H1 (cell line): Measurements from ENCODE around the gene RBM47. TPM values are rescaled to one million over a fixed set of nuclear protein-coding genes. Genes with fewer than 3 reads are reported as not detected.

Experiments
- CTCF ChIA-PET: fragments of 300-600 bp; sonication (Branson Sonifier 250); formaldehyde crosslinking; loops from one replicate; lab custom pipeline; 2021; ENCODE audit not compliant: partially characterized antibody; lab: Charles Lee
- POLR2A ChIA-PET: fragments of 300-600 bp; sonication (Branson Sonifier 250); formaldehyde crosslinking; loops from one replicate; lab custom pipeline; 2021; ENCODE audit warnings: inconsistent platforms; ENCODE audit not compliant: partially characterized antibody; lab: Charles Lee
- DNase-seq, 2 experiments: peaks; one replicate each; pipeline versions ENCODE4 v3.0.0 to v3.0.0-alpha.2; 2010 to 2022; ENCODE audit warnings: low spot score in 2 of 2, low read depth in 1 of 2, mixed read lengths in 1 of 2
- FAIRE-seq: peaks from 2 replicates; lab custom pipeline; 2011; peaks lifted over from hg19 to GRCh38; lab: Jason Lieb, UNC
- H2AFZ ChIP-seq: 2 replicates; pipeline ENCODE4 v1.8.1; 2012; ENCODE audit warnings: low read length, inconsistent platforms
- H2AK5ac ChIP-seq: 2 replicates; pipeline ENCODE4 v1.6.1; 2013; ENCODE audit warnings: low read depth, low read length
- H2BK120ac ChIP-seq: replicated peaks from 2 replicates; pipeline ENCODE3; 2013; ENCODE audit warnings: low read depth, low read length, inconsistent platforms
- H2BK12ac ChIP-seq: 2 replicates; pipeline ENCODE4 v1.6.1; 2013; ENCODE audit warnings: low read depth, low read length
- H2BK15ac ChIP-seq: 2 replicates; pipeline ENCODE4 v1.6.1; 2013; ENCODE audit warnings: low read length
- H2BK20ac ChIP-seq: 2 replicates; pipeline ENCODE4 v1.6.1; 2013; ENCODE audit warnings: low read length
- H2BK5ac ChIP-seq: 2 replicates; pipeline ENCODE4 v1.6.1; 2013; ENCODE audit warnings: low read depth, low read length
- H3K14ac ChIP-seq: 2 replicates; pipeline ENCODE4 v1.6.1; 2013; ENCODE audit warnings: inconsistent platforms; ENCODE audit not compliant: insufficient read length
- H3K18ac ChIP-seq: 2 replicates; pipeline ENCODE4 v1.6.1; 2013; ENCODE audit warnings: low read length; ENCODE audit errors: extremely low read depth
- H3K23ac ChIP-seq: 2 replicates; pipeline ENCODE4 v1.6.1; 2013; ENCODE audit warnings: inconsistent platforms; ENCODE audit not compliant: insufficient read length
- H3K23me2 ChIP-seq: 2 replicates; pipeline ENCODE4 v1.6.1; 2013; ENCODE audit warnings: low read depth, low read length
- H3K27ac ChIP-seq: 2 replicates; pipeline ENCODE4 v1.6.1; 2011; ENCODE audit warnings: low read depth, low read length, inconsistent platforms
- H3K27me3 ChIP-seq, 4 experiments: replicated peaks in 1 of 4; 1 replicate in 1 of 4; 2 replicates in 3 of 4; pipeline versions ENCODE4 v1.6.1 to v1.8.1; 2011 to 2013; ENCODE audit warnings: low read length in 3 of 4, mild to moderate bottlenecking in 3 of 4, inconsistent platforms in 2 of 4, mixed read lengths in 2 of 4, moderate library complexity in 1 of 4; ENCODE audit not compliant: control insufficient read depth in 3 of 4, insufficient read depth in 3 of 4; ENCODE audit errors: extremely low read depth in 1 of 4
- H3K36me3 ChIP-seq, 4 experiments: 2 replicates each; pipeline versions ENCODE4 v1.6.1 to v1.8.1; 2011 to 2013; ENCODE audit warnings: mild to moderate bottlenecking in 4 of 4, low read length in 3 of 4, moderate library complexity in 2 of 4, control low read depth in 1 of 4, inconsistent platforms in 1 of 4; ENCODE audit not compliant: insufficient read depth in 4 of 4, control insufficient read depth in 2 of 4
- H3K4ac ChIP-seq: replicated peaks from 2 replicates; pipeline ENCODE3; 2013; ENCODE audit warnings: low read length, low read depth, mixed read lengths, inconsistent platforms; ENCODE audit not compliant: insufficient read length
- H3K4me1 ChIP-seq, 4 experiments: replicated peaks in 1 of 4; 1 replicate in 1 of 4; 2 replicates in 3 of 4; pipeline versions ENCODE4 v1.6.1 to v1.8.1; 2011 to 2013; ENCODE audit warnings: low read length in 3 of 4, inconsistent platforms in 2 of 4, mixed read lengths in 1 of 4; ENCODE audit not compliant: insufficient read depth in 4 of 4, control insufficient read depth in 3 of 4
- H3K4me2 ChIP-seq, 2 experiments: 2 replicates each; pipeline versions ENCODE4 v1.6.1 to v1.8.1; 2011 to 2013; ENCODE audit warnings: low read depth in 2 of 2, low read length in 2 of 2, control low read depth in 1 of 2, inconsistent platforms in 1 of 2, mild to moderate bottlenecking in 1 of 2; ENCODE audit not compliant: insufficient read depth in 1 of 2
- H3K4me3 ChIP-seq, 4 experiments: fragments of 200-600, 300-600 bp in 1 of 4; sonication (generic), shearing (Covaris generic), sonication (Bioruptor Twin) in 1 of 4; 2 replicates each; pipeline versions ENCODE4 v1.5.1 to v1.8.1; 2011 to 2016; ENCODE audit warnings: low read length in 4 of 4, low read depth in 3 of 4, control low read depth in 2 of 4, inconsistent platforms in 2 of 4, mild to moderate bottlenecking in 2 of 4, mixed read lengths in 1 of 4, moderate library complexity in 1 of 4; ENCODE audit not compliant: insufficient read depth in 2 of 4; ENCODE audit errors: extremely low read depth in 1 of 4
- H3K56ac ChIP-seq: replicated peaks from 2 replicates; pipeline ENCODE3; 2013; ENCODE audit warnings: low read depth, mild to moderate bottlenecking, mixed read lengths, low read length, inconsistent platforms; ENCODE audit not compliant: insufficient read length
- H3K79me1 ChIP-seq: 2 replicates; pipeline ENCODE4 v1.6.1; 2013; ENCODE audit warnings: low read depth, low read length, control low read depth
- H3K79me2 ChIP-seq, 2 experiments: 2 replicates each; pipeline versions ENCODE4 v1.6.1 to v1.8.1; 2012 to 2013; ENCODE audit warnings: low read length in 2 of 2, mild to moderate bottlenecking in 2 of 2, inconsistent platforms in 1 of 2; ENCODE audit not compliant: insufficient read depth in 2 of 2, control insufficient read depth in 1 of 2
- H3K9ac ChIP-seq, 4 experiments: replicated peaks in 1 of 4; 1 replicate in 1 of 4; 2 replicates in 3 of 4; pipeline versions ENCODE4 v1.6.1 to v1.8.1; 2011 to 2013; ENCODE audit warnings: low read depth in 3 of 4, low read length in 3 of 4, control low read depth in 2 of 4, mild to moderate bottlenecking in 2 of 4, moderate library complexity in 2 of 4, inconsistent platforms in 1 of 4; ENCODE audit errors: extremely low read depth in 1 of 4
- H3K9me3 ChIP-seq, 2 experiments: 2 replicates each; pipeline versions ENCODE4 v1.6.1 to v1.8.1; 2012 to 2013; ENCODE audit warnings: mild to moderate bottlenecking in 2 of 2, moderate library complexity in 2 of 2, control low read depth in 1 of 2, inconsistent platforms in 1 of 2, low read depth in 1 of 2, low read length in 1 of 2, mixed read lengths in 1 of 2; ENCODE audit not compliant: insufficient read depth in 2 of 2
- H4K20me1 ChIP-seq, 2 experiments: replicated peaks in 1 of 2; 2 replicates each; pipeline versions ENCODE3 to v1.8.1; 2011 to 2013; ENCODE audit warnings: inconsistent platforms in 2 of 2, low read length in 2 of 2, mild to moderate bottlenecking in 1 of 2; ENCODE audit not compliant: insufficient read depth in 2 of 2, control insufficient read depth in 1 of 2
- H4K5ac ChIP-seq: 2 replicates; pipeline ENCODE4 v1.6.1; 2013; ENCODE audit warnings: low read length, low read depth, mixed read lengths, inconsistent platforms; ENCODE audit not compliant: insufficient read length
- H4K8ac ChIP-seq: 2 replicates; pipeline ENCODE4 v1.8.0; 2013; ENCODE audit warnings: mild to moderate bottlenecking, moderate library complexity, low read length, inconsistent platforms; ENCODE audit not compliant: insufficient read depth; ENCODE audit errors: extremely low read depth
- H4K91ac ChIP-seq: replicated peaks from 2 replicates; pipeline ENCODE3; 2013; ENCODE audit warnings: low read length, mixed read lengths, inconsistent platforms; ENCODE audit not compliant: insufficient read length
- BRCA1 ChIP-seq: IDR thresholded peaks from 2 replicates; pipeline ENCODE4 v1.6.1; 2012; ENCODE audit warnings: low read depth, low read length, improper control_type of control experiment
- CHD2 ChIP-seq: IDR thresholded peaks from 2 replicates; pipeline ENCODE4 v1.6.1; 2012; ENCODE audit warnings: low read length, improper control_type of control experiment
- CREB1 ChIP-seq: IDR thresholded peaks from 2 replicates; pipeline ENCODE4 v1.6.1; 2012; ENCODE audit warnings: inconsistent platforms
- HDAC2 ChIP-seq, 2 experiments: fragments of 300-600 bp in 1 of 2; sonication (generic) in 1 of 2; IDR thresholded peaks; 2 replicates each; pipeline ENCODE4 v1.6.1; 2011 to 2012; ENCODE audit warnings: low read depth in 2 of 2, low read length in 2 of 2, mild to moderate bottlenecking in 2 of 2, moderate library complexity in 2 of 2, borderline replicate concordance in 1 of 2, inconsistent platforms in 1 of 2
- KDM5A ChIP-seq: fragments of 200-600 bp; IDR thresholded peaks from 2 replicates; pipeline ENCODE4 v1.7.1; 2012; ENCODE audit warnings: mild to moderate bottlenecking, low read length, inconsistent platforms, mixed read lengths
- POLR2AphosphoS5 ChIP-seq: IDR thresholded peaks from 2 replicates; pipeline ENCODE4 v1.6.1; 2011; ENCODE audit warnings: low read depth, low read length
- RAD21 ChIP-seq, 2 experiments: IDR thresholded peaks in 1 of 2; conservative IDR thresholded peaks in 1 of 2; 2 replicates each; pipeline ENCODE4 v1.6.1; 2011; ENCODE audit warnings: low read depth in 2 of 2, low read length in 2 of 2, improper control_type of control experiment in 1 of 2, inconsistent platforms in 1 of 2, mild to moderate bottlenecking in 1 of 2, moderate library complexity in 1 of 2
- RBBP5 ChIP-seq: IDR thresholded peaks from 2 replicates; pipeline ENCODE4 v1.7.1; 2012; ENCODE audit warnings: low read depth, mild to moderate bottlenecking, inconsistent platforms, low read length, moderate library complexity, borderline replicate concordance
- RXRA ChIP-seq: IDR thresholded peaks from 2 replicates; pipeline ENCODE4 v1.6.1; 2011; ENCODE audit warnings: low read depth, mild to moderate bottlenecking, low read length, moderate library complexity; ENCODE audit not compliant: insufficient read depth
- SAP30 ChIP-seq: fragments of 300-600 bp; sonication (generic); IDR thresholded peaks from 2 replicates; pipeline ENCODE4 v1.7.1; 2012; ENCODE audit warnings: low read length, moderate library complexity, mild to moderate bottlenecking, inconsistent platforms; ENCODE audit not compliant: insufficient read depth, insufficient replicate concordance
- SP1 ChIP-seq: IDR thresholded peaks from 2 replicates; pipeline ENCODE4 v1.6.1; 2011; ENCODE audit warnings: low read depth, low read length
- SP2 ChIP-seq: IDR thresholded peaks from 2 replicates; pipeline ENCODE4 v1.6.1; 2012; ENCODE audit warnings: mild to moderate bottlenecking, low read length, inconsistent platforms
- YY1 ChIP-seq: IDR thresholded peaks from 2 replicates; pipeline ENCODE4 v1.6.1; 2011; ENCODE audit warnings: low read depth, mild to moderate bottlenecking, low read length
- ZNF274 ChIP-seq: IDR thresholded peaks from 2 replicates; pipeline ENCODE4 v1.7.0; 2012; ENCODE audit warnings: low read length, borderline replicate concordance; ENCODE audit errors: extremely low read depth
- WGBS, 2 experiments: shearing (Covaris generic) in 1 of 2; methylation state at CpG; one replicate each; pipeline versions ENCODE4 v1.1.6 to v1.1.7; 2013 to 2015; ENCODE audit warnings: low lambda C conversion rate in 2 of 2, mixed read lengths in 2 of 2, inconsistent platforms in 1 of 2, low coverage in 1 of 2, missing lambda C conversion rate in 1 of 2; ENCODE audit not compliant: insufficient replicate concordance in 2 of 2, insufficient coverage in 1 of 2, insufficient read length in 1 of 2; ENCODE audit errors: extremely low coverage in 1 of 2, missing lambda C conversion rate in 1 of 2; 5-methylcytosine and 5-hydroxymethylcytosine counted together
- polyA plus RNA-seq, 7 experiments: library from polyadenylated mRNA; depleted of rRNA in 3 of 7; stranded (reverse) in 5 of 7; unstranded in 2 of 7; fragments of >200 nt in 5 of 7; fragments of 200-250 nt in 2 of 7; gene quantifications; 1 replicate in 5 of 7; 2 replicates in 1 of 7; 4 replicates in 1 of 7; pipeline versions ENCODE4 v1.2.1 to v1.2.3, GENCODE V29; 2011 to 2013; ENCODE audit warnings: missing spikeins in 2 of 7, mixed read lengths in 2 of 7
- total RNA-seq: library from RNA; stranded (reverse); fragmentation: NEBNext Ultra II Directional; extraction: Animal tissue kit (Norgen Biotek cat#: 25700); gene quantifications from 2 replicates; pipeline ENCODE4 v1.2.1, GENCODE V29; 2021

Gene RBM47
- total and polyA plus RNA-seq, 2 of the 8 experiments (the other 6 are each of a cell fraction or from before 2014, with no cell fraction given), result 42.8 to 78.9 TPM

- no peaks in the 10 kb centered on the region for H3K27me3 ChIP-seq
- H3K56ac ChIP-seq, result no peak overlapping the region
- H3K14ac ChIP-seq, result no peak overlapping the region
- H3K27ac ChIP-seq, result no peak overlapping the region
- H3K23ac ChIP-seq, result no peak overlapping the region
- no peak overlapping the region for H3K4me3 ChIP-seq
- H3K4ac ChIP-seq, result no peak overlapping the region
- no peak overlapping the region for H2BK15ac ChIP-seq
- H3K9ac ChIP-seq, result no peak overlapping the region
- H2BK20ac ChIP-seq, result no peak overlapping the region
- H4K20me1 ChIP-seq, result no peaks in the 10 kb centered on the region
- no peak overlapping the region for H4K5ac ChIP-seq
- no peaks in the 10 kb centered on the region for H3K36me3 ChIP-seq
- H3K23me2 ChIP-seq, result no peaks in the 10 kb centered on the region
- DNase-seq (no peak), FAIRE-seq (no peak)
- no peaks in the 10 kb centered on the region for H3K79me1 ChIP-seq
- no peaks in the 10 kb centered on the region for H3K9me3 ChIP-seq
- H2BK120ac ChIP-seq, result no peak overlapping the region
- no peak overlapping the region for H4K8ac ChIP-seq
- H3K4me2 ChIP-seq, result no peak overlapping the region
- 92% methylated on average over 9 of the region's 9 CpGs; no CpG with 5 or more reads in 1 of the 2 experiments for WGBS, 2 experiments
- H2AFZ ChIP-seq, result no peak overlapping the region
- peaks cover 0 to 24% of the 10 kb centered on the region in 2 experiments; a peak in 2 of 4 replicates for H3K79me2 ChIP-seq
- no peak overlapping the region for H2BK12ac ChIP-seq
- H3K18ac ChIP-seq, result no peak overlapping the region
- no peak overlapping the region for H2BK5ac ChIP-seq
- H4K91ac ChIP-seq, result no peak overlapping the region
- H3K4me1 ChIP-seq, result peaks cover 0 to 13% (median 4%) of the 10 kb centered on the region in 4 experiments; a peak in 5 of 7 replicates
- ChIA-PET POLR2A (no interaction called here), CTCF (no interaction called here)
- no peak overlapping the region for H2AK5ac ChIP-seq
- TF ChIP-seq SAP30 (no peak), YY1 (no peak), RXRA (no peak), ZNF274 (no peak), RAD21 (IDR thresholded peaks at IDR 0.05 in 1 of 2, conservative IDR thresholded peaks at IDR 0.05 in 1 of 2; ENCODE audit: low read depth in 2 of 2, low read length in 2 of 2) (no peak), CHD2 (no peak), SP1 (no peak), RBBP5 (no peak), HDAC2 (IDR thresholded peaks at IDR 0.05; ENCODE audit: borderline replicate concordance in 1 of 2, low read depth in 2 of 2, low read length in 2 of 2) (no peak), KDM5A (no peak), POLR2AphosphoS5 (no peak), CREB1 (no peak), SP2 (no peak), BRCA1 (no peak)
Observed at GRCh38 chr4:40511036-40511614, 118.5 kb downstream of the RBM47 start.
